Hematopoietic multipotent progenitor cell treated with erythropoietin and hydrocortisone succinate and interleukin-3 and kit ligand, for 17 days (in vitro differentiated cells): Measurements from ENCODE around the gene TIGD2.

Source experiments
- DNase-seq: peaks from one replicate; pipeline ENCODE4 v3.0.0-alpha.2; 2015; ENCODE audit warnings: low spot score

TIGD2 gene

GRCh38 chr4:89162987-89163386 is 51.7 kb downstream of the TIGD2 start:
- no peak for DNase-seq

GRCh38 chr4:89164400-89164799 is 53.1 kb downstream of the TIGD2 start:
- DNase-seq, result no peak
